Measurements from ENCODE around the gene GRAMD2B. TPM values are rescaled to one million over a fixed set of nuclear protein-coding genes. Genes with fewer than 3 reads are reported as not detected.
A peak's percentile ranks its signal among the peaks of the same experiment; 100 is the strongest.

The GRAMD2B gene
- total RNA-seq, 1 experiment from 2014 or later: 4.1 TPM

GRCh38 chr5:126501448-126501847 is 78.2 kb downstream of the GRAMD2B start:
- TF ChIP-seq TCF7L2 (IDR thresholded peaks at IDR 0.05; ENCODE audit: low read depth, low read length) (no peak), SIN3A (IDR thresholded peaks at IDR 0.05; ENCODE audit: borderline replicate concordance, insufficient read depth, low read depth, low read length) (no peak), REST (IDR thresholded peaks at IDR 0.05; ENCODE audit: insufficient read depth in 1 of 2, low read depth in 2 of 2, low read length in 1 of 2) (no peak), POLR2AphosphoS5 (IDR thresholded peaks at IDR 0.05; ENCODE audit: low read depth, low read length) (no peak)
- TF ChIP-seq, protein P1, sequence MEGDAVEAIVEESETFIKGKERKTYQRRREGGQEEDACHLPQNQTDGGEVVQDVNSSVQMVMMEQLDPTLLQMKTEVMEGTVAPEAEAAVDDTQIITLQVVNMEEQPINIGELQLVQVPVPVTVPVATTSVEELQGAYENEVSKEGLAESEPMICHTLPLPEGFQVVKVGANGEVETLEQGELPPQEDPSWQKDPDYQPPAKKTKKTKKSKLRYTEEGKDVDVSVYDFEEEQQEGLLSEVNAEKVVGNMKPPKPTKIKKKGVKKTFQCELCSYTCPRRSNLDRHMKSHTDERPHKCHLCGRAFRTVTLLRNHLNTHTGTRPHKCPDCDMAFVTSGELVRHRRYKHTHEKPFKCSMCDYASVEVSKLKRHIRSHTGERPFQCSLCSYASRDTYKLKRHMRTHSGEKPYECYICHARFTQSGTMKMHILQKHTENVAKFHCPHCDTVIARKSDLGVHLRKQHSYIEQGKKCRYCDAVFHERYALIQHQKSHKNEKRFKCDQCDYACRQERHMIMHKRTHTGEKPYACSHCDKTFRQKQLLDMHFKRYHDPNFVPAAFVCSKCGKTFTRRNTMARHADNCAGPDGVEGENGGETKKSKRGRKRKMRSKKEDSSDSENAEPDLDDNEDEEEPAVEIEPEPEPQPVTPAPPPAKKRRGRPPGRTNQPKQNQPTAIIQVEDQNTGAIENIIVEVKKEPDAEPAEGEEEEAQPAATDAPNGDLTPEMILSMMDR (IDR thresholded peaks at IDR 0.05): no peak
- ATAC-seq (no peak), DNase-seq (ENCODE audit: low read depth, low spot score) (no peak)
- Histone ChIP-seq H3K27ac (ENCODE audit: low read length) (no peak overlapping the region), H3K9me3 (ENCODE audit: control insufficient read depth, insufficient read depth, low read depth, low read length) (no peaks in the 10 kb centered on the region), H3K4me1 (ENCODE audit: control insufficient read depth, insufficient read depth, low read length) (no peaks in the 10 kb centered on the region), H3K4me3 (ENCODE audit: low read depth in 2 of 2, low read length in 2 of 2) (no peak overlapping the region), H3K36me3 (ENCODE audit: control insufficient read depth, insufficient read depth, low read length) (no peaks in the 10 kb centered on the region), H3K27me3 (ENCODE audit: control insufficient read depth, insufficient read depth, low read length) (no peaks in the 10 kb centered on the region)
- POLR2A ChIA-PET: no interaction called here
- intact Hi-C loops (cut with micrococcal nuclease; ENCODE audit: unreplicated experiment) (no loop called here), in situ Hi-C loops (cut with HindIII; ENCODE audit: low pct_unique_long_range_greater_than_20kb, low sequenced_read_pairs) (no loop called here)
- BruUV-seq (replicated peaks): no TSS peak
- CTCF ChIA-PET: no interaction called here

DNA sequence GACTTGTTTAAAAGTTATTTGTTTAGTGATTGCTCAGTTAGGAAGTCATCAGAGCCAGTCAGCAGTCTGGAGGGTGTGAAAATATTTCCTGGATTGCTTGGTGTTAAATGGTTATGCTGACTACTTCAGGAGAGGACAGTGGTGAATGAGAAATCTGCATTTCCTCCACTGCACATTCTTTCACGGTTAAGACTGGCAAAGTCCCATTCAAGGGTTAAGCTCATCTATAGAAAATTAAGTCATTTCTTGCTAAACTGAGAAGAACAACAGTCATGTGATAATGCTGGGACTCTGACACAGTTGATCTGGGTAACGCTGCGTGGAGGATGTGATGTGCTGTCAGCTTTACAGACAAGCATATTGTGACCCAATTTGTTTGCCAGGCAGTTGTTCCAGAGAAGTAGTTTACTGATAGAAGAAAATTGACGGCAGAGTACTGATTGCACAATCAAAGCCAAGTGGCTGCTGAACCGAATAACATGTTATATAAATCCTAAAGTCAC is 80.4 kb downstream of the GRAMD2B start:
- Histone ChIP-seq H3K27me3 (ENCODE audit: control insufficient read depth, insufficient read depth, low read length) (no peaks in the 10 kb centered on the region), H3K36me3 (ENCODE audit: control insufficient read depth, insufficient read depth, low read length) (no peaks in the 10 kb centered on the region), H3K27ac (ENCODE audit: low read length) (no peak overlapping the region), H3K4me1 (ENCODE audit: control insufficient read depth, insufficient read depth, low read length) (no peaks in the 10 kb centered on the region), H3K9me3 (ENCODE audit: control insufficient read depth, insufficient read depth, low read depth, low read length) (no peaks in the 10 kb centered on the region), H3K4me3 (ENCODE audit: low read depth in 2 of 2, low read length in 2 of 2) (no peak overlapping the region)
- DNase-seq (ENCODE audit: low read depth, low spot score) (peak; percentile 15), ATAC-seq (no peak)
- BruUV-seq (replicated peaks): no TSS peak
- intact Hi-C loops (cut with micrococcal nuclease; ENCODE audit: unreplicated experiment) (no loop called here), in situ Hi-C loops (cut with HindIII; ENCODE audit: low pct_unique_long_range_greater_than_20kb, low sequenced_read_pairs) (no loop called here)
- CTCF ChIA-PET: no interaction called here
- POLR2A ChIA-PET: no interaction called here
- TF ChIP-seq POLR2AphosphoS5 (IDR thresholded peaks at IDR 0.05; ENCODE audit: low read depth, low read length) (no peak), TCF7L2 (IDR thresholded peaks at IDR 0.05; ENCODE audit: low read depth, low read length) (no peak), SIN3A (IDR thresholded peaks at IDR 0.05; ENCODE audit: borderline replicate concordance, insufficient read depth, low read depth, low read length) (no peak), REST (IDR thresholded peaks at IDR 0.05; ENCODE audit: insufficient read depth in 1 of 2, low read depth in 2 of 2, low read length in 1 of 2) (no peak)
- TF ChIP-seq, protein P1 (IDR thresholded peaks at IDR 0.05): no peak
